ENCODE results near the gene HDGFL3. TPM values are rescaled to one million over a fixed set of nuclear protein-coding genes. Genes with fewer than 3 reads are reported as not detected.

Gene HDGFL3
- total RNA-seq, 4 donors from 2014 or later: 1.00 to 7.1 (median 4.1) TPM

GRCh38 chr15:83112956-83113299 is 94.7 kb downstream of the HDGFL3 start:
- intact Hi-C loops (cut with DNase I; ENCODE audit: low total_unique reads) (no loop called here), in situ Hi-C loops (cut with MboI; ENCODE audit: low sequenced_read_pairs in 4 of 4) (loop anchor here in 2 of 4 donors (10.0 to 25.0 kb wide), 2 partner anchors 108 to 576 kb away; partner anchors contain the start of gene RPS17 (in 1 of the 2))
- no peaks in the 10 kb centered on the region for H3K9me3 ChIP-seq
- H3K4me1 ChIP-seq: peaks cover 28 to 36% of the 10 kb centered on the region in 2 donors
- no peak for ATAC-seq
- TF ChIP-seq POLR2A (IDR thresholded peaks at IDR 0.05) (no peak), CTCF (IDR thresholded peaks at IDR 0.05 in 4 of 5, conservative IDR thresholded peaks at IDR 0.05 in 1 of 5) (no peak)
- no peak for DNase-seq
- H3K27me3 ChIP-seq: no peaks in the 10 kb centered on the region
- no peak overlapping the region for H3K4me3 ChIP-seq
- peaks cover 0 to 19% of the 10 kb centered on the region in 2 donors for H3K36me3 ChIP-seq
- peak overlapping the region; percentile 3 to 57 (median 14) for H3K27ac ChIP-seq

- Histone ChIP-seq H3K27me3 (no peaks in the 10 kb centered on the region), H3K36me3 (peaks cover 0 to 19% of the 10 kb centered on the region in 2 donors), H3K4me1 (peaks cover 28 to 36% of the 10 kb centered on the region in 2 donors), H3K4me3 (no peak overlapping the region), H3K9me3 (no peaks in the 10 kb centered on the region), H3K27ac (peak overlapping the region in 2 of 4 donors; percentile 46 to 57)
- in situ Hi-C loops (cut with MboI; ENCODE audit: low sequenced_read_pairs in 4 of 4) (loop anchor here in 2 of 4 donors (10.0 to 25.0 kb wide), 2 partner anchors 108 to 575 kb away; partner anchors contain the start of gene RPS17 (in 1 of the 2)), intact Hi-C loops (cut with DNase I; ENCODE audit: low total_unique reads) (no loop called here)
- DNase-seq (no peak), ATAC-seq (peak; percentile 14 to 24)
- TF ChIP-seq CTCF (IDR thresholded peaks at IDR 0.05 in 4 of 5, conservative IDR thresholded peaks at IDR 0.05 in 1 of 5): no peak
- TF ChIP-seq POLR2A (IDR thresholded peaks at IDR 0.05): no peak
These were observed 95.2 kb downstream of the HDGFL3 start for GRCh38 chr15:83112233-83112955.

GRCh38 chr15:83111149-83111548 is 96.5 kb downstream of the HDGFL3 start:
- peaks cover 0 to 14% of the 10 kb centered on the region in 2 donors for H3K36me3 ChIP-seq
- H3K4me1 ChIP-seq: peaks cover 34 to 36% of the 10 kb centered on the region in 2 donors
- TF ChIP-seq CTCF (IDR thresholded peaks at IDR 0.05 in 4 of 5, conservative IDR thresholded peaks at IDR 0.05 in 1 of 5) (no peak), POLR2A (IDR thresholded peaks at IDR 0.05) (no peak)
- in situ Hi-C loops (cut with MboI; ENCODE audit: low sequenced_read_pairs in 4 of 4): loop anchor here in 2 of 4 donors (10.0 to 25.0 kb wide), 2 partner anchors 106 to 574 kb away; partner anchors contain the start of gene RPS17 (in 1 of the 2)
- ATAC-seq (no peak), DNase-seq (no peak)
- no peaks in the 10 kb centered on the region for H3K9me3 ChIP-seq
- peak overlapping the region in 1 of 4 donors; percentile 45 for H3K27ac ChIP-seq
- intact Hi-C loops (cut with DNase I; ENCODE audit: low total_unique reads): no loop called here
- H3K4me3 ChIP-seq: no peak overlapping the region
- H3K27me3 ChIP-seq: no peaks in the 10 kb centered on the region

GRCh38 chr15:83110381-83110780 is 97.2 kb downstream of the HDGFL3 start:
- intact Hi-C loops (cut with DNase I; ENCODE audit: low total_unique reads) (no loop called here), in situ Hi-C loops (cut with MboI; ENCODE audit: low sequenced_read_pairs in 4 of 4) (loop anchor here in 2 of 4 donors (10.0 to 25.0 kb wide), 2 partner anchors 106 to 573 kb away; partner anchors contain the start of gene RPS17 (in 1 of the 2))
- H3K27me3 ChIP-seq: no peaks in the 10 kb centered on the region
- no peak overlapping the region for H3K4me3 ChIP-seq
- peaks cover 34 to 36% of the 10 kb centered on the region in 2 donors for H3K4me1 ChIP-seq
- ATAC-seq: no peak
- peaks cover 0 to 14% of the 10 kb centered on the region in 2 donors for H3K36me3 ChIP-seq
- H3K9me3 ChIP-seq: no peaks in the 10 kb centered on the region
- no peak overlapping the region for H3K27ac ChIP-seq
- no peak for DNase-seq
- no peak for TF ChIP-seq CTCF (IDR thresholded peaks at IDR 0.05 in 4 of 5, conservative IDR thresholded peaks at IDR 0.05 in 1 of 5)
- TF ChIP-seq POLR2A (IDR thresholded peaks at IDR 0.05): no peak
